ENCODE measurements around the gene FAM20B.

DNA sequence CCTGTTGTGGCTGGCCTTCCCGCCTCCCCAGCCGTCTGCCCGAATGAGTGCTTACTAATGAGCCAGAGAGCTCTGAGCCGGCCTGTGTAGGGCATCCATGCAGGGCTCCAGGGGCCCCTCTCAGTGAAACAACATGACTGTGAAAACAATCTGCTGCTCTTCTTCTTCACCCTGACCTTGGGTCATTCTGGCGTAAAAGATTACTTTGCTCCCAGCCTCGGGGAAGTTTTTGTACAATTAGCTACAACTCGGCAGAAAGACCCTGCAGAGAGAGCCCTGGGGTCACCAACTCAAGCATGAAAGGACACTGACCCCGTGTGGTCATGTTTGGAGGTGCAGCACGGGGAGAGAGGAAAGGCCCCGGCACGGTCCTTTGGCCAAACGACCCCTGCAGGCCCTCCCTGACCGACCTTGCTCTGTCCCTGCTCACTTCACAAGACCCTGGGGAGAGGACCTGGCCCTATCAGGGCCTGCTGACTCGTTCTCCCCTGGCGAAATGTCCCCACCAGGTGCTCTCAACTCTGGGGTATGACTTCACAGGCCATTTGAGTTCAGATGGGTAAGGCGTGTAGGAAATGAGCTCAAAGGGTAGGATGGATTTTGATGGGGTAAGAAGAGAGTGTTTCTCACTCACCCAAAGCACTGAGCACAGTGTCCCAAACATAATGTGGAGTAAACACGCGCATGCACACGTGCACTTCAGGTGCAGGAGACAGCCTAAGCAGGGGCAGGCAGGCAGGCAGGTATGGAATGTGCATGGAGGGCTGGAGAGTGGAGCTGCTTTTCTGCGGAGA lies 22.9 kb upstream of the FAM20B start:
- TF ChIP-seq CTCF (IDR thresholded peaks at IDR 0.05) (peak; percentile 98), ZFX (IDR thresholded peaks at IDR 0.05; ENCODE audit: borderline replicate concordance) (no peak)
